ENCODE measurements around the gene TMEM132C. TPM values are rescaled to one million over a fixed set of nuclear protein-coding genes. Genes with fewer than 3 reads are reported as not detected.

The TMEM132C gene
- total RNA-seq, 1 donor from 2014 or later = 3.9 TPM

DNA sequence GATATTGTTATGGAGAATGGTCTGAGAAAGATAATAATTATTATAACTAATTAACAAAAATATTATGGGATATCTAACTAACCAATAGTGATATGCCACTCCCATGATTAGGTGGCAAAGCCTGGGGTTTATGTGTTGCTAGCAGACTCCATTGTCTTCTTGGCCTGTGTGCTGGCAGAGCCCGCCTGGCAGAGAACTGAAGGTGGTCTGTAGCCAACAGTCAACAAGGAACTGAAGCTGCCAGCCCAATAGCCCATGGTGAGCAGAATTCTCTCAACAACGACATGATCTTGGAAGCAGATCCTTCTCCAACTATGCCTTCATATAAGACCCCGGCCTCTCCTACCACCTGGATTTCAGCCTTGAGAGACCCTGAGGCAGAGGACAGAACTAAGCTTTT, 298.0 kb downstream of the TMEM132C start:
- no peaks in the 10 kb centered on the region for H3K27me3 Mint-ChIP-seq (ENCODE audit: insufficient read depth, low read depth)
- no peak for DNase-seq (ENCODE audit: low spot score)
- no peaks in the 10 kb centered on the region for H4K20me1 ChIP-seq (ENCODE audit: low read depth)
- peaks cover 6% of the 10 kb centered on the region for H3K9me3 Mint-ChIP-seq
- no peak overlapping the region for H3K4me2 ChIP-seq
- no peaks in the 10 kb centered on the region for H3K9me3 ChIP-seq (ENCODE audit: low read depth)
- H3K4me3 ChIP-seq = no peak overlapping the region
- H2AFZ ChIP-seq (replicated peaks) = no peak overlapping the region
- H3K27me3 ChIP-seq = peaks cover 15% of the 10 kb centered on the region
- H3K9ac ChIP-seq = no peak overlapping the region
- peaks cover 49% of the 10 kb centered on the region for H3K36me3 Mint-ChIP-seq
- H3K79me2 ChIP-seq (ENCODE audit: low read depth) = no peaks in the 10 kb centered on the region
- H3K27ac Mint-ChIP-seq = no peak overlapping the region
- H3K4me1 ChIP-seq = no peaks in the 10 kb centered on the region
- H3K4me3 Mint-ChIP-seq = no peak overlapping the region
- peaks cover 11% of the 10 kb centered on the region for H3K4me1 Mint-ChIP-seq
- no peaks in the 10 kb centered on the region for H3F3A ChIP-seq (ENCODE audit: low read depth)
- H3K27ac ChIP-seq = no peak overlapping the region
- TF ChIP-seq EZH2 (IDR thresholded peaks at IDR 0.05) (no peak), EZH2phosphoT487 (IDR thresholded peaks at IDR 0.05) (no peak)
- TF ChIP-seq, protein P1, sequence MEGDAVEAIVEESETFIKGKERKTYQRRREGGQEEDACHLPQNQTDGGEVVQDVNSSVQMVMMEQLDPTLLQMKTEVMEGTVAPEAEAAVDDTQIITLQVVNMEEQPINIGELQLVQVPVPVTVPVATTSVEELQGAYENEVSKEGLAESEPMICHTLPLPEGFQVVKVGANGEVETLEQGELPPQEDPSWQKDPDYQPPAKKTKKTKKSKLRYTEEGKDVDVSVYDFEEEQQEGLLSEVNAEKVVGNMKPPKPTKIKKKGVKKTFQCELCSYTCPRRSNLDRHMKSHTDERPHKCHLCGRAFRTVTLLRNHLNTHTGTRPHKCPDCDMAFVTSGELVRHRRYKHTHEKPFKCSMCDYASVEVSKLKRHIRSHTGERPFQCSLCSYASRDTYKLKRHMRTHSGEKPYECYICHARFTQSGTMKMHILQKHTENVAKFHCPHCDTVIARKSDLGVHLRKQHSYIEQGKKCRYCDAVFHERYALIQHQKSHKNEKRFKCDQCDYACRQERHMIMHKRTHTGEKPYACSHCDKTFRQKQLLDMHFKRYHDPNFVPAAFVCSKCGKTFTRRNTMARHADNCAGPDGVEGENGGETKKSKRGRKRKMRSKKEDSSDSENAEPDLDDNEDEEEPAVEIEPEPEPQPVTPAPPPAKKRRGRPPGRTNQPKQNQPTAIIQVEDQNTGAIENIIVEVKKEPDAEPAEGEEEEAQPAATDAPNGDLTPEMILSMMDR (IDR thresholded peaks at IDR 0.05) = no peak
- H3K36me3 ChIP-seq = no peaks in the 10 kb centered on the region

DNA sequence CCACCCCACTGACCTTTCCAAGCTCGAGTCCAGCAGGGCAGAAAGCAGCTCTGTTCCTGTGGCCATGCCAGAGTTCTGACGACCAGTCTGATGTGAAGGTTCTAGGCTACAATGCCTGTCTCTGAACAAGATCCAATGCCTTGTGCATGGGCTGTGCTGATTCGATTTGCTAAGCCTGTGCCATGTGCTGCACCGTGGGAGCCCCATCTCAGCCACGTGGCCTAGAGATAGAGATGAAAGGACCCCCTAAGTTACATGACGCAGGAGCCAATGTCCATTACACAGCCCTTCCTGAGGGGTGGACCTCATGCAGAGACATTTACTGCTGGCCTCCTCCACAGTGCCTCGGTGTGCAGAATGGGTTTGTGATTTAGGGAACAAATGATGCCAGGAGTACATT, 300.8 kb downstream of the TMEM132C start:
- H3K9ac ChIP-seq = no peak overlapping the region
- Mint-ChIP-seq H3K27me3 (ENCODE audit: insufficient read depth, low read depth) (peaks cover 3% of the 10 kb centered on the region), H3K4me3 (no peak overlapping the region), H3K4me1 (peaks cover 18% of the 10 kb centered on the region), H3K9me3 (peaks cover 3% of the 10 kb centered on the region), H3K27ac (no peak overlapping the region), H3K36me3 (peaks cover 40% of the 10 kb centered on the region)
- H3K36me3 ChIP-seq = no peaks in the 10 kb centered on the region
- H3K27me3 ChIP-seq = no peaks in the 10 kb centered on the region
- H3K4me3 ChIP-seq = no peak overlapping the region
- H3K9me3 ChIP-seq (ENCODE audit: low read depth) = no peaks in the 10 kb centered on the region
- no peak overlapping the region for H3K27ac ChIP-seq
- no peaks in the 10 kb centered on the region for H3F3A ChIP-seq (ENCODE audit: low read depth)
- H3K4me1 ChIP-seq = no peaks in the 10 kb centered on the region
- H4K20me1 ChIP-seq (ENCODE audit: low read depth) = no peaks in the 10 kb centered on the region
- no peak overlapping the region for H2AFZ ChIP-seq (replicated peaks)
- no peaks in the 10 kb centered on the region for H3K79me2 ChIP-seq (ENCODE audit: low read depth)
- no peak overlapping the region for H3K4me2 ChIP-seq
- no peak for DNase-seq (ENCODE audit: low spot score)
- TF ChIP-seq EZH2 (IDR thresholded peaks at IDR 0.05) (no peak), EZH2phosphoT487 (IDR thresholded peaks at IDR 0.05) (no peak)
- TF ChIP-seq, protein P1 (IDR thresholded peaks at IDR 0.05) = no peak

DNA sequence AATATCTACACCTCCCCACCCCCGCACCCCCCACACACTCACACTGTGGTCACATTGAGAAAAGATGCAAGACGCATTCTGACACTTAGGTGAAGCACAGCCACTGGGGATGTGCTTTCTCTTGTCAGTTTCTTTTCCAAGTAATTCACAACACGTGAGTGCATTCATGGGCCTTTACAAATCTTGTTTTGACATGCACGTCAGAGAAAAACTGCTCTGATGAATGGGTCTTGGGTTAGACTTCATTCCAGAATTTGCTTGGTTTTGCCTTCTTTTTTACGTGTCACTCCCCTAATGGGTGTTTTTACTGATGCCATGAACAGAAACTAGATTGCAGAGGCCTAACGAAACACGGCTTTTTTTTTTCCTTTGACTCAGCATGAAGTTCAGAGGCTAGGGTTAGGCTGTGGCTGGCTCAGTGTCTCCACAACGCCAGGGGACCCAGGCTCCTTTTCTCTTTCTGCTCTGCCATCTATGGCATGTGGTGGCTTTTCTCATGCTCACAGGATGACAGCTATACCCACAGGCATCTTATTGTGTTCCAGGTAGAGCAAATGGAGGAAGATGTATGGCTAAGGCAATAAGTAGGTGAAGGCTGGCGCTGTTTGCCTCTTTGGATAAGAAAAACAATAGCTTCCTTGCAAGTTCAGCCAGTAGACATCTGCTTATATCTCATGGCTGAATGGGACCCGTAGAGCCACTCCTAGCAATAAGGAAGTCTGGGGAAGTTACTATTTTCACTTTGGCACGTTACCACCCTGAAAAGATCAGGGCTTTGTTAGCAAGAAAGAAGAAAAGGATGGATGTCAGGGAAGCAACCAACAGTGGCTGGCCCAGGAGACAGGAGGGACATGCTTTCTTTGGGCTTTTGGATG, 303.5 kb downstream of the TMEM132C start:
- H3K4me1 Mint-ChIP-seq = peaks cover 18% of the 10 kb centered on the region
- Histone ChIP-seq H4K20me1 (ENCODE audit: low read depth) (no peaks in the 10 kb centered on the region), H3K4me3 (no peak overlapping the region), H3K27ac (no peak overlapping the region), H2AFZ (replicated peaks) (no peak overlapping the region), H3K36me3 (no peaks in the 10 kb centered on the region), H3K4me1 (no peaks in the 10 kb centered on the region), H3K9ac (no peak overlapping the region), H3K4me2 (no peak overlapping the region), H3K27me3 (no peaks in the 10 kb centered on the region), H3F3A (ENCODE audit: low read depth) (no peaks in the 10 kb centered on the region), H3K79me2 (ENCODE audit: low read depth) (no peaks in the 10 kb centered on the region), H3K9me3 (ENCODE audit: low read depth) (no peaks in the 10 kb centered on the region)
- TF ChIP-seq EZH2phosphoT487 (IDR thresholded peaks at IDR 0.05) = no peak
- TF ChIP-seq EZH2 (IDR thresholded peaks at IDR 0.05) = no peak
- TF ChIP-seq, protein P1 (IDR thresholded peaks at IDR 0.05) = no peak
- no peak overlapping the region for H3K27ac Mint-ChIP-seq
- H3K27me3 Mint-ChIP-seq (ENCODE audit: insufficient read depth, low read depth) = peaks cover 3% of the 10 kb centered on the region
- no peak for DNase-seq (ENCODE audit: low spot score)
- no peak overlapping the region for H3K4me3 Mint-ChIP-seq
- peaks cover 37% of the 10 kb centered on the region for H3K36me3 Mint-ChIP-seq
- H3K9me3 Mint-ChIP-seq = peaks cover 3% of the 10 kb centered on the region
